HUES48 (cell line): ENCODE measurements around the gene ITGAE.

Experiments
- H3K27ac ChIP-seq: one replicate; pipeline ENCODE4 v1.7.0; 2013; ENCODE audit warnings: low read depth, low read length, inconsistent platforms
- H3K27me3 ChIP-seq: 2 replicates; pipeline ENCODE4 v1.6.1; 2013; ENCODE audit warnings: mild to moderate bottlenecking, low read length; ENCODE audit not compliant: control insufficient read depth, insufficient read depth
- H3K36me3 ChIP-seq: 2 replicates; pipeline ENCODE4 v1.6.1; 2013; ENCODE audit warnings: low read length; ENCODE audit not compliant: control insufficient read depth, insufficient read depth
- H3K4me1 ChIP-seq: 2 replicates; pipeline ENCODE4 v1.6.1; 2013; ENCODE audit warnings: mild to moderate bottlenecking, low read length; ENCODE audit not compliant: control insufficient read depth, insufficient read depth
- H3K4me3 ChIP-seq: 2 replicates; pipeline ENCODE4 v1.5.1; 2013; ENCODE audit warnings: mild to moderate bottlenecking, low read depth, low read length
- H3K9ac ChIP-seq: 2 replicates; pipeline ENCODE4 v1.6.1; 2013; ENCODE audit warnings: mild to moderate bottlenecking, low read depth, low read length, moderate library complexity
- H3K9me3 ChIP-seq: 2 replicates; pipeline ENCODE4 v1.6.1; 2013; ENCODE audit warnings: low read length; ENCODE audit not compliant: control insufficient read depth, insufficient read depth

ITGAE gene

DNA sequence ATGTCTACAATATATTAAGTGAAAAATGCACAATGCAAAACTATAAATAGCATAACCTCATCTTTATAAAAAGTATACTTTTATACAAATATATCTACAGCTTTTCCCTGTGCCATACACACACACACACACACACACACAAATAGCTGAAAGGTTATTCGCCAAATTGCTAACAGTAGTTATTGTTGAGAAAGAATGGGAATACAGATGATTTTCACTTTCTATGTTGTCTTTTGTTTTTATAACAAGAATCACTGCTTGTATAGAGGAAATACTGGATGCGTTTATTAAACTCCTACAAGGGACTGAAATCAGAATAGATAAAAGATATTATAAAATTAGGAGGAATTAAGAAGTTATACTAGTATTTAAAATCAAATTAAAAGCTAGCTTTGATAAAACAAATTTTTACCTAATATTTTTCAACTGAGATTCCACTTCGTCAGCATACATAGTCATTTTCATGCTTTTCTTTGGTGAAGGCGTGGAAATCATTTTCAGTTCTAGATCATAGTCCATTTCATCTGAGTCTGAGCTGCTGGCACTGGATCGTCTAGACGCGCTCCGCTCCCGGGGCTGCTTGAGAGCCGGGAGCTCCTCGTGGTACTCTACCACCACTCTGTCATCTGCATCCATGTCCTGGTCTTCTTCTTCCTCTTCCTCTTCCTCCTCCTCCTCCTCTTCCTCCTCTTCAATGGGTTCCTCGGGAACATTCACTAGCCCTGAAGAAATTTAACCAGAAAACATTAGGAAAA lies 17.0 kb upstream of the ITGAE start:
- Histone ChIP-seq H3K27ac (no peak overlapping the region), H3K9ac (no peak overlapping the region), H3K27me3 (no peaks in the 10 kb centered on the region), H3K9me3 (no peaks in the 10 kb centered on the region), H3K36me3 (peaks cover 95% of the 10 kb centered on the region), H3K4me3 (no peak overlapping the region), H3K4me1 (no peaks in the 10 kb centered on the region)

DNA sequence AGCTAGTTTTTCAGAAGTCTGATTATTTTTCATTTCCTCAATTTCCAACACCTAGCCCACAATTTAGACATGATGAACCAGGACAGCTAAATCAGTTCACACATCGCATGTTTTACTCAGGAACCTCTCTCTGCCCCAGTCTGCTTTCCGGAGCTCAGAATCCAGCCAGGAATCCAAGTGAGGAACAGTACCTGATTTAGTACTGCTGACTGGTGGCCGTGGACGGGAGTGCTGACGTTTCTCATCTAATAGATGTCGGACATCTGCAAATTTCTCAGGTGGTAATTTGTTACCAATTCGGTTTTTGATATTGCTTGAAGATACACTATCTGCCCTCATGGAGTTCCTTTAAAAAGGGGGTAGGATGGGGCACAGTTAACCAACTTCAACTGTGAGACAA lies 14.9 kb upstream of the ITGAE start:
- no peaks in the 10 kb centered on the region for H3K27me3 ChIP-seq
- no peaks in the 10 kb centered on the region for H3K4me1 ChIP-seq
- H3K9ac ChIP-seq = no peak overlapping the region
- no peak overlapping the region for H3K4me3 ChIP-seq
- peaks cover 96% of the 10 kb centered on the region for H3K36me3 ChIP-seq
- H3K27ac ChIP-seq = no peak overlapping the region
- H3K9me3 ChIP-seq = no peaks in the 10 kb centered on the region

DNA sequence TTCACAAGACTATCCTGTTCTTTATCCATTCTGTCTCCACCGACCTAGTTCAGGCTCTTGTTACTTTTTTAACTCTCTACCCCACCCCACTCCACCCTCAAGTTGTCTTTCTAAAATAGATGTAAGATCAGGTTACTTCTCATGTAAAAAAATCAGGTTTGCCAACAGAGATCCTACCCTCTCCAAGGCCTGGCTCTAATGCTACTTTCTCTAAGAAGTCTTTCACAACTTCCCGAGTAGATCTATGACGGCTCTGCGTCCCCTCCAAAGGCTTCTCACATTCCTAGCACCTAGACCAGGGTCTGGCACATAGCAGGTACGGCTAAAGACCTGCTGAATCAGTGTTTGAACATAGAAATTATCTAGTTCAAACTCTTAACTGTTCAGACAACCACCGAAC lies 14.1 kb upstream of the ITGAE start:
- H3K36me3 ChIP-seq = peaks cover 96% of the 10 kb centered on the region
- no peaks in the 10 kb centered on the region for H3K4me1 ChIP-seq
- no peak overlapping the region for H3K9ac ChIP-seq
- H3K27me3 ChIP-seq = no peaks in the 10 kb centered on the region
- H3K27ac ChIP-seq = no peak overlapping the region
- no peaks in the 10 kb centered on the region for H3K9me3 ChIP-seq
- H3K4me3 ChIP-seq = no peak overlapping the region

DNA sequence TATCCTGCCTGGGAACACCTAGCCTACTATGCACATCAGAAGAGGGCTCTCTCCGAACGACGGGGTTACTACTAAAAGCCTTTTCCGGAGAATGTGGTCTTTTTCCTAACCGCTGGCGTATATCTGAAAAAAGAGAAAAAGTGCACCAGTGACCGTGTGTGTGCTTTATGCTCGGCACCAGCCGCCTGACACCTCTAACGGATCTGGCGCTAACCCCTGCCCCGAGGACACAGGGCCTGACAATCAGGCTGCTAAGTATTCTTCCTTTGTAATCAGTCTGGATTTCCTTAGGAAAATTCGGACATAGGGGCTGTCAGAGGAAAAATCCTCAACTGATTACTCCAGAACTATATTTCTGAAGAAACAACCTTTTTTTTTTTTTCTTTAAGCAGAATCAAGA lies 13.4 kb upstream of the ITGAE start:
- no peak overlapping the region for H3K4me3 ChIP-seq
- H3K9ac ChIP-seq = no peak overlapping the region
- no peaks in the 10 kb centered on the region for H3K4me1 ChIP-seq
- H3K9me3 ChIP-seq = no peaks in the 10 kb centered on the region
- H3K27me3 ChIP-seq = no peaks in the 10 kb centered on the region
- H3K36me3 ChIP-seq = peaks cover 95% of the 10 kb centered on the region
- no peak overlapping the region for H3K27ac ChIP-seq

DNA sequence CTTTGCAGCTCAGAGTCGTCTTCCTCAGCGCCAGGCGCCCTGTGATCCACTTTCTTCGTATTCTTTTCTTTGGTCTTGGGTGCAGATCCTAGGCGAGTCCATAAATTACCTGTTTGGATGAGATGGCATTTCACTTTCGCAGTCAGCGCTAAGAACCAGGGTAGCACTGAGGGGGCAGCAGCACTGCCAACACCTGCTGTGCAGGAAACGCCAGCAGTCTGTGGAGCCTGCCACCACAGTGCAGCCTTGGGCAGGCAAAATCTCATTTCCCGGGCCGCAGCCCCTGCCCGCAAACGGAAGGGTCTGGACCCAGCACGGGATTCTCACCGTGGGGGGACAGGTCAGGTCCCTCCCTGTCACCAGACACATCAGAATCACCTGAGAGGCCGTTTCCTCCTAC lies 12.2 kb upstream of the ITGAE start:
- no peak overlapping the region for H3K4me3 ChIP-seq
- H3K27ac ChIP-seq = no peak overlapping the region
- no peaks in the 10 kb centered on the region for H3K27me3 ChIP-seq
- no peaks in the 10 kb centered on the region for H3K9me3 ChIP-seq
- peaks cover 95% of the 10 kb centered on the region for H3K36me3 ChIP-seq
- H3K9ac ChIP-seq = no peak overlapping the region
- H3K4me1 ChIP-seq = no peaks in the 10 kb centered on the region

DNA sequence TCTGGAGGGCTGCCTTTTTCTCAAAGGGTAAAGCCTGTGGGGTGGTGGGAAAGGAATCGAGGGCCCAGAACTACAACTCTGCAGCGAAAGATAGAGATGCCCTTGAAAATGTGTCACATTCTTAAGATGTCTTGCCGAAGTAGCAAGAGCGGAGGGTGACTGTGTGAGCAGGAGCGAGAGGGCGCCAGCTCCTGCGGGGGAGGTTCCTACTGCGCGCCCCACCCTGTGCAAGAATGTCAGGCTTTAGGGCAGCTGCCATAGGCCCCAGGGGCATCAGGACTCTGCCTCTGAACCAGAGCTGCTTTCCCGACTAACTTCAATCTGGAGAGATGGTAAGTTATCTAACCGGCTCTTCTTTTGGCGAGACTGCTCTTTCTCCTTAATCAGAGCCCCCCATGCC lies 11.8 kb upstream of the ITGAE start:
- Histone ChIP-seq H3K9ac (no peak overlapping the region), H3K27ac (no peak overlapping the region), H3K9me3 (no peaks in the 10 kb centered on the region), H3K36me3 (peaks cover 95% of the 10 kb centered on the region), H3K4me1 (no peaks in the 10 kb centered on the region), H3K27me3 (no peaks in the 10 kb centered on the region), H3K4me3 (no peak overlapping the region)

DNA sequence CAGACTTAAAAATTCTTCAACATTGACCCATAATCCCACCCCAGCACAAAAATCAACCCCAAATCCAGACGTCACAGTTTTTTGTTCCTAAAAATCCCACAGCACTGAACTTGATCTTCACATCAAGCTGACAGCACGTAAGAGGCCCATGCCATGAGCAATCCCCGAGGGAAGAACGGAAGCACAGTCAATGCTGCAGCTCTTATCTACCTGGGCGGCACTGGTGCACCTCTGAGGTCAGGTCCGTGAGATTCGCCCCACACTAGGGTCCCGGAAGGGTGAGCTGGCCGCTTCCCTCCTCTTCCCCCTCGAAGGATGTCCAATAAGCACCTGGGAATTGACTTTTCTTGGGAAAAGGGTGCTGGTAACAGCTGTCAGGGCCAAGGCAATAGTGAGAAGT lies 11.3 kb upstream of the ITGAE start:
- Histone ChIP-seq H3K4me1 (no peaks in the 10 kb centered on the region), H3K4me3 (no peak overlapping the region), H3K27ac (no peak overlapping the region), H3K9ac (no peak overlapping the region), H3K36me3 (peaks cover 97% of the 10 kb centered on the region), H3K27me3 (no peaks in the 10 kb centered on the region), H3K9me3 (no peaks in the 10 kb centered on the region)

DNA sequence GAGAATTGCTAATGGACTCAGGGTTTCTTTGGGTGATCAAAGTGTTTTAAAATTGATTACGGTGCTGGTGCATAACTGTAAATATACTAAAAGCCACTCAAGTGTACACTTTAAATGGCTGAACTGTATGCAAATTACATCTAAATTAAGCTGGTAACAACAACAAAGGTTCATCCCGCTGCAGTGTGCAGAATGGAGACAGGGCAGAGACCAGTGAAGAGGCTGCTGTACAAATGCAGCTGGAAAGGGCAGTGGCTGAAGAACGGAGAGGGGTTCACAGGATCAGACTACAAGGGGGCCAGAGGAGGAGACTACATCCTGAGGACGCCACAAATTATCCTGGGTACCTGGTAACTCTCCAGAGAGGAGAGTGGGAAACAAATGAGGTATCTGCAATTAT lies 9.0 kb upstream of the ITGAE start:
- Histone ChIP-seq H3K4me1 (no peaks in the 10 kb centered on the region), H3K9ac (no peak overlapping the region), H3K27ac (no peak overlapping the region), H3K4me3 (no peak overlapping the region), H3K9me3 (no peaks in the 10 kb centered on the region), H3K36me3 (peaks cover 85% of the 10 kb centered on the region), H3K27me3 (no peaks in the 10 kb centered on the region)

DNA sequence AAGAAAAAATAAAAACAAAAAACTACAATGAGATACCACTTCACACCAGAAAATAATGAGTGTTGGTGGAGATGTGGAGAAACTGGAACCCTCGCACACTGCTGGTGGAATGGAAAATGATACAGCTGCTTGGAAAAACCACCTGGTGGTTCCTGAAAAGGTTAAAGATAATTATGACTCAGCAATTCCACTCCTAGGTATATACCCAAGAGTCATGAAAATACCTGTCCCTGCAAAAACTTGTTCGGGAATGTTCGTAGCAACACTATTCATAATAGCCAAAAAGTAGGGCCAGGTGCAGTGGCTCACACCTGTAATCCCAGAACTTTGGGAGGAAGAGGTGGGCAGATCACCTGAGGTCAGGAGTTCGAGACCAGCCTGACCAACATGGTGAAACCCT lies 8.1 kb upstream of the ITGAE start:
- peaks cover 76% of the 10 kb centered on the region for H3K36me3 ChIP-seq

DNA sequence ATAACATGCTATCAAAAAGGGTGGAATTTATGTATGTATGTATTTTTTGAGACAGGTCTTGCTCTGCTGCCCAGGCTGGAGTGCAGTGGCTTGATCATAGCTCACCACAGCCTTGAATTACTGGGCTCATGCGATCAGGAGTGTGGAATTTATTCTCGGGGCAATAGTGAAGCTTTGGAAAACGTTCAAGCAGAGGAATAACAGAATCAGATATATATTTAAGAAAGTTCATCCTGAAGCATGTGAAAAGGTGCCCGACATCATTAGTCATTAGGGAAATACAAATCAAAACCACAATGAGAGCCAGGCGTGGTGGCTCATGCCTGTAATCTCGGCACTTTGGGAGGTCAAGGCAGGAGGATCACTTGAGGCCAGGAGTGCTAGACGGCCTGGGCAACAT lies 7.7 kb upstream of the ITGAE start:
- Histone ChIP-seq H3K4me3 (no peak overlapping the region), H3K4me1 (no peaks in the 10 kb centered on the region), H3K27me3 (no peaks in the 10 kb centered on the region), H3K9me3 (no peaks in the 10 kb centered on the region), H3K27ac (no peak overlapping the region), H3K9ac (no peak overlapping the region), H3K36me3 (peaks cover 72% of the 10 kb centered on the region)

More for the DNA sequence above, 8.1 kb upstream of the ITGAE start:
- no peak overlapping the region for H3K4me3 ChIP-seq
- H3K4me1 ChIP-seq = no peaks in the 10 kb centered on the region
- H3K27ac ChIP-seq = no peak overlapping the region
- no peaks in the 10 kb centered on the region for H3K27me3 ChIP-seq
- H3K9ac ChIP-seq = no peak overlapping the region
- H3K9me3 ChIP-seq = no peaks in the 10 kb centered on the region

DNA sequence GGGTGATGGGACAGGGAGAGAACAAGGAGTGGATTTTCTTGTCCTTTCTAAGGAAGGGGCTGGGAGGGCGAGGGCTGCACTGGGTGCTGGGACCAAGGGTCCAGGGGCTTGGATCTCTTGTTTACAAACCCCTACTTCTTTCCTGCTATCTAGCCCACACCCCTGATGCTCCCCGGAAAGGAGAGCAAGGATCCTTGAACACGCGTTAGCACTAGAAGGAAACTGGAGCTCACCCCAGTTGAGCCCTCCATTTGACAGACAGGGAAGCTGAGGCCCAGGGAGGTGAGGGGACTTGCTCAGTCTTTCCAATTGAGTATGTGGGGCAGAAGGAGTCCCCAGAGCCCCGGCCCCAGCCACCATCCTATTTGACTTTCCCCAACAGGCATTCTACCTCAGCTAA lies 4.6 kb upstream of the ITGAE start:
- H3K4me1 ChIP-seq = no peaks in the 10 kb centered on the region
- H3K4me3 ChIP-seq = no peak overlapping the region
- no peak overlapping the region for H3K27ac ChIP-seq
- no peak overlapping the region for H3K9ac ChIP-seq
- no peaks in the 10 kb centered on the region for H3K27me3 ChIP-seq
- no peaks in the 10 kb centered on the region for H3K9me3 ChIP-seq
- peaks cover 48% of the 10 kb centered on the region for H3K36me3 ChIP-seq
